AG04450 (cell line): Measurements from ENCODE around the gene ACOT7. TPM values are rescaled to one million over a fixed set of nuclear protein-coding genes. Genes with fewer than 3 reads are reported as not detected.
"Not testable (repeated sequence)": the region's sequence is repeated elsewhere in the genome, so short reads cannot be mapped to it uniquely, and the experiment has no call there.

Experiments
- CTCF ChIA-PET: fragments of 300-600, 350-600 bp; formaldehyde crosslinking; extraction: SDS; loops from one replicate; lab custom pipeline; 2022; ENCODE audit warnings: antibody characterized with exemption, inconsistent platforms; lab: Charles Lee
- POLR2A ChIA-PET: fragments of 350-600 bp; formaldehyde crosslinking; extraction: SDS; loops from one replicate; lab custom pipeline; 2021; ENCODE audit warnings: antibody characterized with exemption, inconsistent platforms; lab: Yijun Ruan, JAX
- DNase-seq: peaks from one replicate; pipeline ENCODE4 v3.0.0-alpha.2; 2011; ENCODE audit warnings: low read depth, low spot score
- H3K27ac ChIP-seq: one replicate; pipeline ENCODE4 v1.5.1; 2012; ENCODE audit warnings: low read depth, low read length, control low read depth
- H3K27me3 ChIP-seq: one replicate; pipeline ENCODE4 v1.6.0; 2012; ENCODE audit warnings: low read length; ENCODE audit not compliant: control insufficient read depth, insufficient read depth
- H3K4me3 ChIP-seq: 2 replicates; pipeline ENCODE4 v1.5.1; 2011; ENCODE audit warnings: mild to moderate bottlenecking, low read depth, low read length, control low read depth
- H3K9me3 ChIP-seq: 2 replicates; pipeline ENCODE4 v1.5.1; 2012; ENCODE audit warnings: low read length; ENCODE audit not compliant: control insufficient read depth, insufficient read depth
- polyA plus RNA-seq: library from polyadenylated mRNA; depleted of rRNA; stranded (reverse); fragments of >200 nt; gene quantifications from 2 replicates; pipeline ENCODE4 v1.2.3, GENCODE V29; 2011
- TF ChIP-seq, protein P1 (sequence below): IDR thresholded peaks from 2 replicates; pipeline ENCODE4 v1.5.1; 2011; ENCODE audit warnings: low read depth, low read length, control low read depth, inconsistent platforms

The ACOT7 gene
- polyA plus RNA-seq, 1 experiment, result 80.1 TPM

- ChIA-PET CTCF (no interaction called here), POLR2A (no interaction called here)
- no peak overlapping the region for H3K27ac ChIP-seq
- no peak for DNase-seq
- no peaks in the 10 kb centered on the region for H3K9me3 ChIP-seq
- TF ChIP-seq, protein P1, sequence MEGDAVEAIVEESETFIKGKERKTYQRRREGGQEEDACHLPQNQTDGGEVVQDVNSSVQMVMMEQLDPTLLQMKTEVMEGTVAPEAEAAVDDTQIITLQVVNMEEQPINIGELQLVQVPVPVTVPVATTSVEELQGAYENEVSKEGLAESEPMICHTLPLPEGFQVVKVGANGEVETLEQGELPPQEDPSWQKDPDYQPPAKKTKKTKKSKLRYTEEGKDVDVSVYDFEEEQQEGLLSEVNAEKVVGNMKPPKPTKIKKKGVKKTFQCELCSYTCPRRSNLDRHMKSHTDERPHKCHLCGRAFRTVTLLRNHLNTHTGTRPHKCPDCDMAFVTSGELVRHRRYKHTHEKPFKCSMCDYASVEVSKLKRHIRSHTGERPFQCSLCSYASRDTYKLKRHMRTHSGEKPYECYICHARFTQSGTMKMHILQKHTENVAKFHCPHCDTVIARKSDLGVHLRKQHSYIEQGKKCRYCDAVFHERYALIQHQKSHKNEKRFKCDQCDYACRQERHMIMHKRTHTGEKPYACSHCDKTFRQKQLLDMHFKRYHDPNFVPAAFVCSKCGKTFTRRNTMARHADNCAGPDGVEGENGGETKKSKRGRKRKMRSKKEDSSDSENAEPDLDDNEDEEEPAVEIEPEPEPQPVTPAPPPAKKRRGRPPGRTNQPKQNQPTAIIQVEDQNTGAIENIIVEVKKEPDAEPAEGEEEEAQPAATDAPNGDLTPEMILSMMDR, result no peak
- H3K4me3 ChIP-seq, result no peak overlapping the region
- H3K27me3 ChIP-seq, result peaks cover 20% of the 10 kb centered on the region
These were observed 42.0 kb upstream of the ACOT7 start for GRCh38 chr1:6435547-6435946.

- DNase-seq, result no peak
- no peak overlapping the region for H3K27ac ChIP-seq
- no peak overlapping the region for H3K4me3 ChIP-seq
- TF ChIP-seq, protein P1, result no peak
- H3K9me3 ChIP-seq, result no peaks in the 10 kb centered on the region
- CTCF ChIA-PET, result no interaction called here
- H3K27me3 ChIP-seq, result peaks cover 24% of the 10 kb centered on the region
- POLR2A ChIA-PET, result no interaction called here
These were observed 41.6 kb upstream of the ACOT7 start for GRCh38 chr1:6435129-6435528.

DNA sequence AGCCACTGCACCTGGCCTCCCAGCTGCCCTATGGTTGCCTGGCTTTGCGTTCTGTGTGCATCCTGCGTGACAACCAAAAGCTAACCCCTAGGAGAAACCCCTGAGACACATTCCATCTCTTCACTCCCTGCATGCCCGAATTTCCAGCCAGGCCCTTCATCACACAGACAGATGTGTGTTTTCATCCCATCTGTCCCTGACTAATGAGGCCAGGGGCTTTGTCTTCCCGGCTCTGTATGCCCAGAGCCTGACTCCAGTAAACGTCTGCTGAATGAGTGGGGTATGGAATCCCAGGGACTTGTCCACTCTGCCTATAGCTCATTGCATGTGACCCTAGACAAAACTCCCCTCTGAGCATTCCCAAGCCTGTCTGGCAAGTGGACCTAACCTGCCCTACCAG is 40.6 kb upstream of the ACOT7 start:
- CTCF ChIA-PET, result no interaction called here

GRCh38 chr1:6431645-6432579 is 38.3 kb upstream of the ACOT7 start:
- H3K9me3 ChIP-seq, H3K4me3 ChIP-seq, H3K27ac ChIP-seq, DNase-seq: not testable (repeated sequence)
- peaks cover 36% of the 10 kb centered on the region for H3K27me3 ChIP-seq
- CTCF ChIA-PET, result interaction anchor here (0.6 to 2.3 kb wide), 2 partner anchors 7 to 186 kb away, joined by 8 to 12 read pairs; no protein-coding TSS in a partner anchor
- POLR2A ChIA-PET, result interaction anchor here (0.7 kb wide), 1 partner anchor 24 kb away, joined by 3 read pairs; no protein-coding TSS in a partner anchor

More for the DNA sequence above, 40.6 kb upstream of the ACOT7 start:
- TF ChIP-seq, protein P1, result no peak
- DNase-seq, result no peak
- POLR2A ChIA-PET, result no interaction called here
- Histone ChIP-seq H3K27me3 (peaks cover 24% of the 10 kb centered on the region), H3K4me3 (no peak overlapping the region), H3K27ac (no peak overlapping the region), H3K9me3 (no peaks in the 10 kb centered on the region)

DNA sequence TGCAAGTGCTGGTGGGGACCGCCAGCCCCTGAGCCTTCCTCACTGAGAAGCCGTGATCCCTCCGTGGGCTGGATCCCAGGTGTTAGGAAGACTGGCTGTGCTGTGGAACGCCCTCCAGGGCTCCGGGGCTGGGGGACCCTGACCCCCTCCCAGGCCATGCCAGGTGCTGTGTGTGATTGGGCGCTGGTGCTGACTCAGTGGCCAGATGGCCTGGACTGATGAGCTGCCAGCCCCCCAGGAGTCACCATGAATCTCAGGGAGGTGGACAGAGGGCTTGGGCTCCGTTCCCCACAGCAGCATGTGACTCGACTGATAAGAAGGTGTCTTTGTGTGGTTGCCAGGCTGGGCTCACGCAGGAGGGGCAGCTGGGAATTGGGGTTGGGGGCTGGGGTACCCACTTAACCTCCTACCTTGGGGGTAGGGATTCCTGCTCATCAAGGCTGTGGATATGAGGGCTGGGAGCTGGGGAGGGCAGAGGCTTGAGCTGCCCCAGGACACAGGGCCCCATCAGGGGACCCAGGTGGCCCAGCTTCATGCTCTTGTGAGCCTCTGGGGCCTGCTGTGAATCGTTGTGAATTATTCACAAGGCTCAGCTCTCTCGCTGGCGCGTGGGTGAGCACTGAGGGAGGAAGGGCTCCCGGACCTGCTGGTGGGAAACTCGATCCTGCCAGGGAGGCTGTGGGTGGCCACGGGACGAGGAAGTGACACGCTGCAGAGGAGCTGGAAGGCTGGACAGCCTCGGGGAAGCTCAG is 36.3 kb upstream of the ACOT7 start:
- POLR2A ChIA-PET, result interaction anchor here (0.7 kb wide), 1 partner anchor 74 kb away, joined by 3 read pairs; no protein-coding TSS in a partner anchor
- CTCF ChIA-PET, result interaction anchor here (0.9 to 2.3 kb wide), 2 partner anchors 8 to 9 kb away, joined by 3 to 8 read pairs; no protein-coding TSS in a partner anchor
- DNase-seq, H3K27ac ChIP-seq, H3K4me3 ChIP-seq, H3K9me3 ChIP-seq: not testable (repeated sequence)
- peaks cover 52% of the 10 kb centered on the region for H3K27me3 ChIP-seq

GRCh38 chr1:6428453-6428852 is 34.9 kb upstream of the ACOT7 start:
- H3K4me3 ChIP-seq, POLR2A ChIA-PET, H3K9me3 ChIP-seq, H3K27ac ChIP-seq, DNase-seq: not testable (repeated sequence)
- CTCF ChIA-PET, result interaction anchor here (0.6 to 0.9 kb wide), 2 partner anchors 9 to 15 kb away, joined by 3 read pairs; no protein-coding TSS in a partner anchor
- H3K27me3 ChIP-seq, result peaks cover 54% of the 10 kb centered on the region
